D721Med (cell line): ENCODE data around the gene RRP12.

Experiments used
- DNase-seq: peaks from one replicate; pipeline ENCODE4 v3.0.0; 2011; ENCODE audit warnings: low spot score; ENCODE audit not compliant: insufficient read length
- FAIRE-seq: peaks from 2 replicates; lab custom pipeline; 2011; peaks lifted over from hg19 to GRCh38; lab: Jason Lieb, UNC
- CTCF ChIP-seq: IDR thresholded peaks from 2 replicates; pipeline ENCODE4 v1.5.1; 2012; ENCODE audit warnings: mild to moderate bottlenecking, control low read depth; ENCODE audit not compliant: insufficient read depth; ENCODE audit errors: missing control alignments

RRP12 gene

GRCh38 chr10:97331153-97331703 lies 69.9 kb downstream of the RRP12 start:
- DNase-seq (no peak), FAIRE-seq (no peak)
- no peak for TF ChIP-seq CTCF

- no peak for DNase-seq
- FAIRE-seq, result no peak
Observed at GRCh38 chr10:97329766-97330165, 71.4 kb downstream of the RRP12 start.

GRCh38 chr10:97328646-97329453 lies 72.3 kb downstream of the RRP12 start:
- DNase-seq (no peak), FAIRE-seq (no peak)

More at GRCh38 chr10:97329766-97330165, 71.4 kb downstream of the RRP12 start:
- TF ChIP-seq CTCF, result no peak

GRCh38 chr10:97327348-97328294 lies 73.5 kb downstream of the RRP12 start:
- no peak for TF ChIP-seq CTCF
- DNase-seq (no peak), FAIRE-seq (no peak)

More at GRCh38 chr10:97328646-97329453, 72.3 kb downstream of the RRP12 start:
- TF ChIP-seq CTCF, result no peak

GRCh38 chr10:97325754-97326153 lies 75.4 kb downstream of the RRP12 start:
- no peak for TF ChIP-seq CTCF
- FAIRE-seq (no peak), DNase-seq (no peak)

GRCh38 chr10:97323501-97323900 lies 77.6 kb downstream of the RRP12 start:
- DNase-seq, result no peak
- TF ChIP-seq CTCF, result no peak
- FAIRE-seq, result no peak
